NCI-H1105 (cell line): ENCODE results near the gene RESP18.
A peak's percentile ranks its signal among the peaks of the same experiment; 100 is the strongest.

Experiments used
- DNase-seq: peaks from one replicate; lab custom pipeline; 2025; lab: John Stamatoyannopoulos, UW

RESP18 gene

DNA sequence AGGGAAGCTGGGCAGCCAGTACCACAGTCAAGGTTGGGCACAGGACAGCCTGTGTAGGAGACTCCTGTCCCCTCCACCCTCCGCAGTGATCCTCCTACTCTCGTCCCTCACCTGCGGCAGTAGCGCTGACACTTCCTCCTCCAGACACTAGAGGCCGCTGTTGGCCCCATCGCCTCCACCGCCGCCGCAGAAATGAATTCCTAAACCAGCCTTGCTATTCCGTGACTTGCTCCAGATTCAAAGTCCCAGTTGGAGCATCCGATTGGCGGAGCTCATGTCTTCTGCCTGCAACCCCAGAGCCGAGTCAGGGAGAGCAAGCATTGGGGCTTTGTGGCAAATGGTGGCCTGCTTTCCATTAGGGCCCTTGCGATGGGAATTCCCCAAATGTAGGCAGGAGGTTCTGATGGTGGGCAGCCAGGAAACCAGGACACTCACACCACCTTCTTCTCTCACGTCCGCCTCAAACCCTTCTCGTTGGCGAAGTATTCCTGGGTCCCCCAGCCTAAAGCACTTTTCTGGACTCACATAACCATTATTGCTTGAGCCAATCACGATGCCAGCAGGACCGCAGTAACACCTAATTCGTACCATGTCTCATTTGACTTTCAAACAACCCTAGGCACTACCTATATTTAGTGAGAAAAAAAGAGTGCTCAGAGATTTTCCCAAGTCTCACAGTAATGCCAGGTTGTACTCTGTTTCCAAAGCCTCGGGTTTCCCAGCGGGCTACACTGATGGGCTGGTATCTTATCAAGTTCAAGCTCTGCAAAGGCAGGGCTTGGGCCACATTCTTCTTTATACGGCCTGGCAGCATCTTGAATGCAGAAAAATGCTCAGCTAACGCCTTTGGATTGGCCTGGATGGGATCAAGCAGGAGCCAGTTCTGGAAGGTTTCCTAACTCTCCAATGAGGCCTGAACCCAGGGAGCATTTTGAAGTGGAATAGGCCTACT is 54.6 kb downstream of the RESP18 start:
- DNase-seq = peak; percentile 57
